GM12874 (cell line): ENCODE measurements around the gene GPER1.

Source experiments
- TF ChIP-seq, protein P1 (sequence below): IDR thresholded peaks from 2 replicates; pipeline ENCODE4 v1.5.1; 2011; ENCODE audit warnings: low read depth, mild to moderate bottlenecking, control low read depth, low read length, moderate library complexity; ENCODE audit not compliant: insufficient read depth

GPER1 gene

DNA sequence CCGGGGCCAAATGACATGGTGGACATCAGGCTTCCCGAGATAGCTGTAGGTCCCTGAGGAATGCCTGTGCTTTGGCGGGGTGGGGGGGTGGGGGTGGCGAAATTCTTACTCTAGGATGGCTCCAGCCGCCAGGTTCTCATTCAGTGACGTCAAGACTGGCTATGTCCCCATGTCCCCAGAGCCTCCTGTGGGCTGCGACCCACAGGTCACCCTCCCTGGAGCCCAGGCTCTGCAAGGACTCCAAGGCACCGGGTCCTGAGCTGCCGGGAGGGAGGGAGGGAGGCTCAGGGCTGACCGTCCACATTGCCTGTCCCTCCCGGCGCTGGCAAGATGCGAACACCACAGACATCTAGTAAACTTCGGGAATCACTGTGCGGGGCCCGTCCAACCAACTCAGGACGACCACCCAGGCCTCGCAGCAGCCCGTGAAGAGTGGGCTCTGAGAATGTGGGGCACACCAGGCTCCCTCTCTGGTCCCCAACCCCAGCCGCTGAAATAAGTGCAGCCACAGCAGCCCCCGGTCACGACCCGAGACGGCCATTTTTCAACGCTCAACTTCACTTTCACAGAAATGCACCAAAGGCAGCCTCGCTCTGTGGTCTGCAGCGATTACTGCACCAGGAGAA is 31.0 kb upstream of the GPER1 start:
- TF ChIP-seq, protein P1, sequence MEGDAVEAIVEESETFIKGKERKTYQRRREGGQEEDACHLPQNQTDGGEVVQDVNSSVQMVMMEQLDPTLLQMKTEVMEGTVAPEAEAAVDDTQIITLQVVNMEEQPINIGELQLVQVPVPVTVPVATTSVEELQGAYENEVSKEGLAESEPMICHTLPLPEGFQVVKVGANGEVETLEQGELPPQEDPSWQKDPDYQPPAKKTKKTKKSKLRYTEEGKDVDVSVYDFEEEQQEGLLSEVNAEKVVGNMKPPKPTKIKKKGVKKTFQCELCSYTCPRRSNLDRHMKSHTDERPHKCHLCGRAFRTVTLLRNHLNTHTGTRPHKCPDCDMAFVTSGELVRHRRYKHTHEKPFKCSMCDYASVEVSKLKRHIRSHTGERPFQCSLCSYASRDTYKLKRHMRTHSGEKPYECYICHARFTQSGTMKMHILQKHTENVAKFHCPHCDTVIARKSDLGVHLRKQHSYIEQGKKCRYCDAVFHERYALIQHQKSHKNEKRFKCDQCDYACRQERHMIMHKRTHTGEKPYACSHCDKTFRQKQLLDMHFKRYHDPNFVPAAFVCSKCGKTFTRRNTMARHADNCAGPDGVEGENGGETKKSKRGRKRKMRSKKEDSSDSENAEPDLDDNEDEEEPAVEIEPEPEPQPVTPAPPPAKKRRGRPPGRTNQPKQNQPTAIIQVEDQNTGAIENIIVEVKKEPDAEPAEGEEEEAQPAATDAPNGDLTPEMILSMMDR: no peak

DNA sequence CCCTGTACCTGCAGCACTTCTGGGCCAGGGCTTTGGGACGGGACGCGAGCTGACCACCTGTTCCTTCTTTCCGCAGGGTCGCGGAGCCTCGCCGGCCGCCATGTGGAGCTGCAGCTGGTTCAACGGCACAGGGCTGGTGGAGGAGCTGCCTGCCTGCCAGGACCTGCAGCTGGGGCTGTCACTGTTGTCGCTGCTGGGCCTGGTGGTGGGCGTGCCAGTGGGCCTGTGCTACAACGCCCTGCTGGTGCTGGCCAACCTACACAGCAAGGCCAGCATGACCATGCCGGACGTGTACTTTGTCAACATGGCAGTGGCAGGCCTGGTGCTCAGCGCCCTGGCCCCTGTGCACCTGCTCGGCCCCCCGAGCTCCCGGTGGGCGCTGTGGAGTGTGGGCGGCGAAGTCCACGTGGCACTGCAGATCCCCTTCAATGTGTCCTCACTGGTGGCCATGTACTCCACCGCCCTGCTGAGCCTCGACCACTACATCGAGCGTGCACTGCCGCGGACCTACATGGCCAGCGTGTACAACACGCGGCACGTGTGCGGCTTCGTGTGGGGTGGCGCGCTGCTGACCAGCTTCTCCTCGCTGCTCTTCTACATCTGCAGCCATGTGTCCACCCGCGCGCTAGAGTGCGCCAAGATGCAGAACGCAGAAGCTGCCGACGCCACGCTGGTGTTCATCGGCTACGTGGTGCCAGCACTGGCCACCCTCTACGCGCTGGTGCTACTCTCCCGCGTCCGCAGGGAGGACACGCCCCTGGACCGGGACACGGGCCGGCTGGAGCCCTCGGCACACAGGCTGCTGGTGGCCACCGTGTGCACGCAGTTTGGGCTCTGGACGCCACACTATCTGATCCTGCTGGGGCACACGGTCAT is 30.3 kb upstream of the GPER1 start:
- TF ChIP-seq, protein P1: no peak

GRCh38 chr7:1058311-1058710 is 29.6 kb upstream of the GPER1 start:
- TF ChIP-seq, protein P1: no peak

DNA sequence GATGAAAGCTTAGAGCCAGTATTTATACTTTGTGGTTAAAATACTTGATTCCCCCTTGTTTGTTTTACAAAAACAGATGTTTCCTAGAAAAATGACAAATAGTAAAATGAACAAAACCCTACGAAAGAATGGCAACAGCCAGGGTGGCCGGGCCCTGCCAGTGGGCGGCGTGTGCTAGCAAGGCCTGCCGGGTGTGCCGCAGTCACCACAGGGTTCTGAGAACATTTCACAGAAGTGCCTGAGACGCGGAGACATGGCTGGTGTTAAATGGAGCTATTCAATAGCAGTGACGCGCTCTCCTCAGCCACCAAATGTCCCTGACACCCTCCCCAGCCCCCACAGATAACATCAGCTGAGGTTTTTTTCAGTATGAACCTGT is 29.1 kb upstream of the GPER1 start:
- TF ChIP-seq, protein P1: no peak

- TF ChIP-seq, protein P1: no peak
Observed at GRCh38 chr7:1059200-1060091, 28.5 kb upstream of the GPER1 start.

DNA sequence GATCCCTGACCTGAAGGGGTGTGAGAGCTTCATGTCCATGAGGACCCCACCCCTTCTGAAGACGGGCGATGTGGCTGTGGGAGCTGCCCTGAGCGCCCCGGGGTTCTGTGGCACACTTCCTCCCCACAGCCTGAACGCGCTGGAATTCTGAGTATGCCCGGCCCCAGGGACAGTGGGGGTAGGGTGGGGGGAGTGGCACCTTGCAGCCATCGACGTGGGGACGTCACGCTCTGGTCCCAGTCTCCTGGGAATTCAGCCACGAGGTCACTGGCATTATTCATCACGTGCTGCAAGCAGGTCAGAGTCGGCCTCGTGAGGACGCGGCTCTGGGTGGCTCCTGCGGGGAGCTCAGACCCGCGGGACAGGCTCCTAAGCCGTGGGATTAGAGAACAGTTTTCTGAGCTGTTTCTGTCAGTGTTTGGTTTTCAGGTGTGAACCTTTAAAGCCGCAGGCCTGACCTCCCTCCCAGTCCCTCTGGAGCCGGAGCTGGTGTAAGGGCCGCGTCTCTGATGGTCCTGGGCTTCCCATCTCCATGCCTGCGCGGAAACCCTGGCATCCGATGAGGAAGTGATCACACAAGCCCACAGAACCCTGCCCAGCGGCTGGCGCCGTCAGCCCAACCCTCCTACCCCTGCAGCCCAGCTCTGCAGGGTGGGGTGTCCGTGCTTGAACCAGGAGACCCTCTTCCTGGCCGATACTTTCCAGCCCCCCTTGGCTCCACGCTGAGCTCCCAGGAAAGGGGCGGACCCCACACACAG is 27.4 kb upstream of the GPER1 start:
- TF ChIP-seq, protein P1: no peak
